GM12875 (cell line): ENCODE measurements around the gene PRKD1.

ENCODE experiments used
- H3K4me3 ChIP-seq: one replicate; pipeline ENCODE4 v1.5.1; 2011; ENCODE audit warnings: low read depth, low read length, control low read depth
- TF ChIP-seq, protein P1 (sequence below): IDR thresholded peaks from 2 replicates; pipeline ENCODE4 v1.5.1; 2011; ENCODE audit warnings: low read depth, mild to moderate bottlenecking, control low read depth, inconsistent platforms, low read length, moderate library complexity, borderline replicate concordance; ENCODE audit not compliant: insufficient read depth

Gene PRKD1

DNA sequence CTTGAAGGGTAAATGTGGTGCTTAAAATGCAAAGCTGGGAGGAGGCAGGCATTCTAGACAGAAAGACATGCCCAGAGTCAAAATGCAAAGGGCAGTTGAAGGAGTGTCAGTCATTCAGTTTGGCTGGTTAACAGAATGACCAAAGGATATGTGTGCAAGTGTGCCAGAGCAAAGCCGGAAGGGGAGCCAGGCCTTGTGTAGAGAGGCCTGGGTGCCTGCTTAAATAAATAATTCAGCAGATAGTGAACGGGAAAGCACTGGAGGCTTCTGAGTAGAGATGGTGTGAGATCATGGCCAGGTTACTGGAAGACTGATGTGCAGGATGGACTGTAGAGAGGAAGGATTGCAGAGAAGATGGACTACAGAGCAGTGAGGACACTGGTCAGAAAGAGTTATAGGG is 244.9 kb downstream of the PRKD1 start:
- H3K4me3 ChIP-seq = no peak overlapping the region
- TF ChIP-seq, protein P1, sequence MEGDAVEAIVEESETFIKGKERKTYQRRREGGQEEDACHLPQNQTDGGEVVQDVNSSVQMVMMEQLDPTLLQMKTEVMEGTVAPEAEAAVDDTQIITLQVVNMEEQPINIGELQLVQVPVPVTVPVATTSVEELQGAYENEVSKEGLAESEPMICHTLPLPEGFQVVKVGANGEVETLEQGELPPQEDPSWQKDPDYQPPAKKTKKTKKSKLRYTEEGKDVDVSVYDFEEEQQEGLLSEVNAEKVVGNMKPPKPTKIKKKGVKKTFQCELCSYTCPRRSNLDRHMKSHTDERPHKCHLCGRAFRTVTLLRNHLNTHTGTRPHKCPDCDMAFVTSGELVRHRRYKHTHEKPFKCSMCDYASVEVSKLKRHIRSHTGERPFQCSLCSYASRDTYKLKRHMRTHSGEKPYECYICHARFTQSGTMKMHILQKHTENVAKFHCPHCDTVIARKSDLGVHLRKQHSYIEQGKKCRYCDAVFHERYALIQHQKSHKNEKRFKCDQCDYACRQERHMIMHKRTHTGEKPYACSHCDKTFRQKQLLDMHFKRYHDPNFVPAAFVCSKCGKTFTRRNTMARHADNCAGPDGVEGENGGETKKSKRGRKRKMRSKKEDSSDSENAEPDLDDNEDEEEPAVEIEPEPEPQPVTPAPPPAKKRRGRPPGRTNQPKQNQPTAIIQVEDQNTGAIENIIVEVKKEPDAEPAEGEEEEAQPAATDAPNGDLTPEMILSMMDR = no peak

DNA sequence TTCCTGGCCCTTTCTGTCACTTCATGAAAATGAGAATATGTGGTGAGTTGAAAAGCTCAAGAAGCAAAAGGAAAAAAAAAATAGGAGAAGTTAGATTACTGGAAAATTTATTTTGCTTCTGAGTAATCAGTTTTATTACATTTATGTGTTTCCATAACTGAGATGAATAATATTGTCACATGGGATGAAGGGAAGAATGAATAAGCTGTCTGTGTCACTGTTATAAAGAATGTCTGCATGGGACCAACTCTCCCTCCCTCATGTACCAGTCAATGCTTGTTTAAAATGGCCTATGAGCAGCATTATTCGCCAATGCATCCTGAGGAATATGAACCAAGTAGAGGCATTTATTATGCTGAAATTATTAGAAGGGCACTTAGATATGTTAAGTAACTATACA is 246.3 kb downstream of the PRKD1 start:
- no peak overlapping the region for H3K4me3 ChIP-seq
- TF ChIP-seq, protein P1 = no peak

DNA sequence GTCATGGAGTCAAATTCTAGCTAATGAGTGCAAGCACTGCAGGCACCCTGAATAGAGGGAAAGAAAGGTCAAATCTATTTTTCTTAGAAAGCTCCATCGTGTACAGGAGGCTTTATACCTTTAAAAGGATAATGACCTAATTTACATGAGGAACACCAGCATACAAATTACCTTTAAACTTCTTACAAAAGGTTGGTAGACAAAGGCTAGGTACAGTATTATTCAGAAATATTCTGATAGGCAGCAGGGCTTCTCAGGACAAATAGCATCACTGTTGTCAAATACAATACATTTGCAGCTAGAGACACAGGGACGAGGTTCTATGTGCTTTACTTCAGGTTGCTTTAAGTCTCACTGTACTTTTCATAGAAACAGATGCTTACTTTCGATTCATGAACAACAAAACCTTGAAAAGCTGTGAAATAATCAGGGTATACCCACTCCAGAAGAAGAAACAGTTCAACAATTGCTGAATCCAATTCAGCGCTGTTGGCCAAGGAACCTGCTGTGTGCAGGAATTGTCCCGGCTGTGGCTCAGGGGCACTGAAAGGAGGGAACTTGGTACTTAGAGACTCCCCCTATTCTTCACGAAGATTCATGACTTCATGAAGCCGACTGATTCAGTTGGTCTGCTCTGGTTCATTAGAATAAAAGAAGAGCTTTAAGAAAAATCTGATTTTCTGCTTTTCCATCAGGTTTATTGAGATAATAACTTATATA is 252.9 kb downstream of the PRKD1 start:
- TF ChIP-seq, protein P1 = no peak
- H3K4me3 ChIP-seq = no peak overlapping the region

DNA sequence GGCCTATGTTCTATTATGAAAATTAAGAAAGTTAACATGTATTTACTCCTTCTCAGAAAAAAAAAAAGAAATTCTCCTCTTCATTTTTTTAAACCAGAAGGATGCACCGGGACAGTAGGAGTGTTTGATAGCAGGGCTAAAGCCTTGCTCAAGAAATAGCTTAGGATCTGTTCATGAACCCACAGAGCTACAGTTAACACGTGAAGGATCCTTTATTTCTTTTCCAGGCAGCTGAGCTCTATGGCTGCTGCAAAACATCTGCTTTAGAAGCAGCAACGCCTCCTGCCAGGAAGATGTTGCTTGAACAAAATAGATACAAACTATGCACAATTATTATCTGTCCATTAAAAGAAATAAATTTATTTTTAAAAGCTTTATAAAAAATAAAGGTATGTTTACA is 254.8 kb downstream of the PRKD1 start:
- no peak overlapping the region for H3K4me3 ChIP-seq
- TF ChIP-seq, protein P1 = no peak

DNA sequence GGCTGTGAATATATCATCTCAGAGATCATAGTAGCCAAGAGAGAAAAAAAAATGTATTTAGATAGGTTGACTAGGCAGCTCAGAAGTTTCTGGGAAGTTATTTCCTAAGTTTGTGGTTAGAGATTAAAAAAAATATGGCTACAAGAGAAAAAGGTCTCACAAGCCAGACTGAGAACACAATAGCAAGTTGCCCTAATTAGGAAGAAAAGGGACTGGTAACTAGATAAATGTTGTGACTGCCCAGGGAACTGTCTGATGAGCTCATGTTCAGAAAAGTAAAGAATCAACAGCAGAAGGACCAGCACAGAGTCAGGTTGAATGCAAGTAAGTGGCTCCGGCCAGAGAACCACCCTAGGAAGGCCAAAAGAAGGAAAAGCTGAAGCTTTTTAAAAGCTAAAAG is 256.6 kb downstream of the PRKD1 start:
- no peak overlapping the region for H3K4me3 ChIP-seq
- TF ChIP-seq, protein P1 = no peak

DNA sequence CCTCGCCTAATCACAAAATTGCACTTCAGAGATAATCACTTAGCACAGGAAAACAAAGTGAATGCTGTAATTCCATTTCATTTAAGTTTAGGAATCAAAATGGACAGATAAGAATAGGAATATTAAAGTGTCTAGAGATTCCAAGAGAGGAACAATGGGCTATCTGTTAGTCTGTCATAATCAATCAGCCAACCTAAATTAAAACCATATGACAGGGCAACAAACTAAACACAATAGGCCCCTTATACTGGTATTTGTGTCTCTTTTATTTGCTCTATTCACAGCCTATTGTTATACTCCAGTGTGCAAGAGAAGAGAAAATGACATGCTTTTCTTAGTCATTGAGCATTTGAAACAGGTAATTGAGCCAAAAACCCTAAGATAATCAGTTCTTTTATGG is 259.4 kb downstream of the PRKD1 start:
- no peak overlapping the region for H3K4me3 ChIP-seq
- TF ChIP-seq, protein P1 = no peak

DNA sequence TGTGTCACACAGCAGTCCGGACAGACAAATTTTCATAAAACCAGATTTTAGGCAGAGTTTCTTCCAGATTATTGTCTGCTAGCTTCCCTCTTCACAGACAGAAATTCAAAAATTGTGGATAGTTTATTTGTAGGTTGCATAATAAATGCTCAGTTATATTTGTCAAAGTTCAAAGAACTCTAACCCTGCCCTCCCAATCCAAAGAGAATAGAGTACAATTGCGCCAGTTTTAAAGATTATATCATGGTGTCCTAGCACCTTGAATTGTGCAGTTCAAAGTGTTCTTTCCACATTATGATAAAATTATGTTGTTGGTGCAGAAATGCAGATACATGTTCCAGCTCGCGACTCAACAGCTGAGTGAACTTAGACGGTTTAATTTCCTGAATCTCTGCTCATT is 263.1 kb downstream of the PRKD1 start:
- TF ChIP-seq, protein P1 = no peak
- H3K4me3 ChIP-seq = no peak overlapping the region
